ENCODE measurements around the gene NPBWR2.

NPBWR2 gene

GRCh38 chr20:64116541-64117431 is 9.4 kb upstream of the NPBWR2 start:
- DNase-seq: no peak

- DNase-seq: no peak
These were observed 8.7 kb upstream of the NPBWR2 start for GRCh38 chr20:64116016-64116415.

DNA sequence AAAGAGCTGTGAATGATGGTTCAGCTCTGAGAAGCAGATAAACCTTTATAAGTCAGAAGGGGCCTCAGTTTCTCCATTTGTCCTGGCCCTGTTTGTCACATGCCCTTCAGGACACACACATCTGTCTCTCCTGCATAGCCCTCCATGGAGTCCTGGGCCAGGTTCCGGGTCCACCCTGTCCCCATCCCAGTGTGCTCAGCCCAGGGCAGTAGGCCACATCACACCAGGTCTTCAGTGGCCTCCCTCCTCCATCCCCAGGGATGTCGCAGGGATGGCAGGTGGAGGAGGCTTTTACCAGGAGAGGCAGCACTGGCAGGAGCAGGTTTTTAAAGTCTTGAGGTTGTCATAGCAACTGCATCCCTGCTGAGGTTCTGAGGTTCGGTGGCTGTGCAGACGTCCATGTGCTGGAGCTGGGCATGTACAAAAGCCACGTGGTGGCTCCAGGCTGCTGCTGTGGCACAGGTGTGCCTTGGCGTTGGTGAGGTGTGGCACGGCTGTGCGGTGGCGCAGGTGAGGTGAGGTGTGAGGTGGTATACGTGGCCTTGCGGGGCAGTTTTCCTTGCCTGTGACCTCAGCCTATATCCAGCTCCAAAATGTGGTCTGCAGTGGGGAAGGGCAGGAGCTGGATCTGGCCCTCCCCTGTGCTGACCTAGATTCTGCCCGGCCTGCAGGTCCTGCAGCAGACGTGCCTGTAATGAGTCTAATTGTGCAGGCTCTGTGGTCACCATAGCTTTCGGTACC is 8.0 kb upstream of the NPBWR2 start:
- peak; percentile 20 for DNase-seq

DNA sequence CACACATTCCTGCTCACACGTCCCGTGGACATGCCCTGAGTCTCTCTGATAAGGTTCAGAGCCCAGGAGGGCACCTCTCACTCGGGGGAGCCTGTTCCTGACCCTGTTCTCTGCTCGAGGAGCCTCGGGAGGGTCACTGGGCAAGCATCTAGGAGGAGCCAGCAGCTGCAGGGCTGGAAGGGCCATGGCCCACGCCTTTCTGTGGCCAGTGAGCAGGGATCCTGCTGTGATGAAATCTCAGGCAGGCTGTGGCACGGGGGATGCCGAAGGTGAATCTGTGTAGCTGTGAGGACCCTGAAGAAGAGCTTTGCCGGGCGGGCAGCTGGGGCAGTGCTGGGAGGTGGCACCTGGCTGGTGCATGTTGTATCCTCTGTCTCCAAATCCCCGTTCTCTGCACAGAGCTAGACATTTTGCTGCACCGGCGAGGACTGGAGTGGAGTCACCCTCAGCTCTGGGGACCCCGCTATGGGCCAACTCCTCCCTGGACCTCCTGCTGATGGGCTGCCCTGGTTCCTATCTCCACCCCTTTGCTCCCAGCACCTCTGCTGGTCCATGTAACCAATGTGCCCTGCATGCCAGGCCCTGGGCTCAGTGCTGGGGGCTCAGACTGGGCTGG is 7.1 kb upstream of the NPBWR2 start:
- no peak for DNase-seq

GRCh38 chr20:64113796-64114355 is 6.5 kb upstream of the NPBWR2 start:
- no peak for DNase-seq

DNA sequence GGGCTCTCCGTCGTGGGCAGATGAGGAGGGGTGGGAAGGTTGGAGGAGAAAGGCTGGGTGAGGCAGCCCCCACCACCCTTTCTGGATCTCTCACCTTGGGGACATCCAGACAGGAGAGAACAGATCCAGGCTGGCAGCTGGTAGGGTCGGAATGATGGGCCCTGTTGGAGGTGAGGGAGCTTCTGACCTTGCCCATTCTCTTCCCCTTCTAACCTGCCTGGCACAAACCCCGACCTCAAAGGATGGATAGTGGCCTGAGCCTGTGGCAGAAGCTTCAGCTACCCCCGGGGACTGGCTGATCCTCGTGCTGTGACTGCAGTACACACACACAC is 6.0 kb upstream of the NPBWR2 start:
- no peak for DNase-seq

GRCh38 chr20:64112691-64113443 is 5.5 kb upstream of the NPBWR2 start:
- no peak for DNase-seq

- no peak for DNase-seq
These were observed 4.7 kb upstream of the NPBWR2 start for GRCh38 chr20:64111841-64112641.

DNA sequence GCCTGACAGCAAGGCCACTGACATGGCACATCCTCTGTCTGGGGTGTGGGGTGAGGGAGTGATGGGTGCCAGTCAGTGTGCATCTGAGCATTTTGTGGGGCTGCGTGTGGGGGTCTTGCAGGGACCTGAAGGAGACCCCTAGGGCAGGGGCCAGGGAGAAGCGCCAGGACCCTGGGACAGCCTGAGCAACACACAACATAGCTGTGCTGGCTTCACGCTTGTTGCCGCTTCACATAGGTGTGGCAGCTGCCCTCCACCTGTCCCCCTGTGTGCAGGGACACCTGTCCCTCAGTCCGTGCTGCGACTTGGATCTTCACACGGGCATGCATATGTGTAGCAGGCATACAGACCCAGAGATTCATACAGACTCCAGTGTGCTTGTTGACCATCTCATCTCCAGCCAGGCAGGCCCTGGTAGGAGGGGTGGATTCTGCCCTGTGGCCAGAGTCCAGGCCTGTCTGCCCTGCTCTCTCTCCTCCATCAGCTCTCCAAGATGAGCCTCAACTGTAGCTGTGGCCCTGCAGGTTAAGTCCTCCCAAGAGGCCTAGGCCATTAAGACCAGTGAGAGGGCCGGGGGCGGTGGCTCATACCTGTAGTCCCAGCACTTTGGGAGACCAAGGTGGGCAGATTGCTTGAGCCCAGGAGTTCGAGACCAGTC is 3.2 kb upstream of the NPBWR2 start:
- DNase-seq: no peak

DNA sequence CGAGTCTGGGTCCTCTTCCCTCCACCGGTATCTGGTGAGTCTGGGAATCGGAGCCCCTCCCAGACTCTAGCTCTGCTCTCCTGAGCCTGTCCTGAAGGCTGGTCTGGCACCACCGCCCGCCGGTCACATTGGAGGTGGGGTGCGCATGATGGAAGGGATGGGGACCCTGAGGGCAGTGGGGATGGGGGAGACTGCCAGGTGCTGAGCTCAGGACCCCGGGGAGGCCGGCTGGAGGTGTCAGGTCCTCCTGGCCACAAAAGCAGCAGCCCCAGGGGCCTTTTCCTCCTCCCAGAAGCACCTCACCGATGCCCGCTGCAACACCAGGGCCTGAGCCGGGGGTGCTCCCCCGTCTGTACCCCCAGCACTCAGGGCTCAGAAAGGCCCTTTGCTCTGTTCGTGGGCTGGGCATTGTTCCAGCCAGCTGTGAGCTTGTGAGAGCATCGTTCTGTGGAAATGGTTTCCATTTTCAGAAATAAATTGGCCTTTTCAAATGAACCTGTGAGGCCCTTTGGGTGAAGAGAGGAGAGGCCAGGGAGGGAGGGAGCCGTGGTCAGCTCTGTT is 2.5 kb upstream of the NPBWR2 start:
- no peak for DNase-seq

DNA sequence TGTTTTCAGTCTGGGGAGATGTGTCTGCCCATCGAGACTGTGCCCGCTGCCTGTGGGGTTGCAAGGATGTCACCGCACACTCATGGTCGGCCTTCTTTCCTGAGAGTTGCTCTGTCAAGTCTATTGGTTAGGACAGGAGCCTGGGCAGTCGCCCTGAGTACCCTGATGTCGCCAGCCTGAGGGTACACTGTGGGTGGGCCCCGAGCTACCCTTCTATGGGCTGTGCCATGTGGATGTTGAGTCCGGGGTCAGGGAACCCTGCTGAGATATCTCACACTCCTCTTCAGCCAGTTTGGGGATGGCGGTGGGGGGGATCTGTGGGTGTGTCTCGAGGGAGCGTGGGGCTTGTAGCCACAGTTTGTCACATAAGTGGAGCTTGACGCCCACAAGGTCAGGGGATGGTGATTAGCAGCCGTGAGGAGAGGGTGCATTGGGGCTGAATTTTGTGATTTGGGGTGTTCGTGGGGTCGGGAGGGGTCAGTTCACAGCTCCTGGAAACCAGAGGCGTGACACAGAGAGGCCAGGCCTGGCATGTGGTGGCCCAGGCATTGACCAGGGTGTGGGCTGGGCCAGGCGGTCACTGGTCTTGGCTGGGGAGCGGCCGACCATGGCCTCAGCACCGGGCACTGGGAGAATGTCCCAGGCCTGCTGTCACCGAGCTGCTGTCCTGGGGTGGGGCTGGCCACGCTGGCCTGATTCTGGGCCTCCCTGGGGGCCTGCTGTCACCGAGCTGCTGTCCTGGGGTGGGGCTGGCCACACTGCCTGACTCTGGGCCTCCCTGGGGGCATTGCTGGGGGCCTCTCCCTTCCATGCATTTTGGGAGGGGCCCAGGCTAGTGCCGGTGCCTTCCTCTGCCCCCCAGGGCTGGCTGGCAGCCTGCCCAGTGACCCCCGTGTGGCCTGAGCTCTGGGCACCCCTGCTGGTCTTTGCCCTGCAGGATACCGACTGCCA is 1.6 kb upstream of the NPBWR2 start:
- DNase-seq: no peak

GRCh38 chr20:64107736-64108457 is 532 bp upstream of the NPBWR2 start:
- no peak for DNase-seq

DNA sequence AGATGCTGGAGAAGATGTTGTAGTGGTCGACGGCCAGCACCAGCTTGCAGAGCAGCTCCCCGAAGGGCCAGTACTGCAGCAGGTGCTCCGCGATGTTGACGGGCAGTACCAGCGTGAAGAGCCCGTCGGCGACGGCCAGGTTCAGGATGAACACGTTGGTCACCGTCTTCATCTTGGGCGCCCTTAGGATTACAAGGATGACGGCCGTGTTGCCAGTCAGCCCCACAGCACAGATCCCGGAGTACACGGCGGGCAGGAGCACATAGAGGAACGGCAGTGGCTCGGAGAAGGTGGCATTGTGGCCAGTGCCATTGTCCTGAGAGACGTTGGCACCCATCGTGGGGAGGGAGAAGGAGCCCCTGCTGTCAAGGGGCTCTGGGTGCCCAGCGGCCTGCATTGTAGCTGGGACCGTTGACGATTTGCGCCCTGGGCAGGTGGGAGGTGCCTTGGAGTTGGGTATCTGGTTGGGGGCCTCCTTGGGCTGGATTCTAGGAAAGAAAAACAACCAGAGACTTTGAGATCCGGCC is 867 bp downstream of the NPBWR2 start:
- DNase-seq: no peak

DNA sequence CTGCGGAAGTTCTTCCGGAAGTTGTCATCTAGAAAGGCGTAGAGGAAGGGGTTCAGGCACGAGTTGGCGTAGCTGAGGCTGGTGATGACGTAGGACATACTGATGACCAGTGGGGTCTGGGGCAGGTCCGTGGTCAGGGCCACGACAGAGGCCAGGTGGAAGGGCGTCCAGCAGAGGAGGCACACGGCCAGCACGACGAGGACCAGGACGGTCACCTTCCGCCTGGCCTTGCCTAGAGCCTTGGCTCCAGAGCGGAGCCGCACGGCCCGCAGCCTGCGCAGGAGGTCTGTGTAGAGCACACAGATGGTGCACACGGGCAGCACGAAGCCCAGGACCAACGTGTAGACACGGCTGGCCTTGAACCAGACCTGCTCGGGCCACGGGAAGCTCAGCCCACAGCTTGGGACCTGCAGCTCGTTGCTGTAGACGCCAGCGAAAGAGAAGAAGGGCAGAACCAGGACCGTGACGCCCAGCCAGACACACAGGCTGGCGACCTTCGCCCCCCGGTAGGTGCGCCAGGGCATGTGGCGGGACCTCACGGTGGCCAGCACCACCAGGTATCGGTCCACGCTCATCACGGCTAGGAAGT is 1.4 kb downstream of the NPBWR2 start:
- no peak for DNase-seq

- no peak for DNase-seq
These were observed 2.5 kb downstream of the NPBWR2 start for GRCh38 chr20:64104667-64105451.

DNA sequence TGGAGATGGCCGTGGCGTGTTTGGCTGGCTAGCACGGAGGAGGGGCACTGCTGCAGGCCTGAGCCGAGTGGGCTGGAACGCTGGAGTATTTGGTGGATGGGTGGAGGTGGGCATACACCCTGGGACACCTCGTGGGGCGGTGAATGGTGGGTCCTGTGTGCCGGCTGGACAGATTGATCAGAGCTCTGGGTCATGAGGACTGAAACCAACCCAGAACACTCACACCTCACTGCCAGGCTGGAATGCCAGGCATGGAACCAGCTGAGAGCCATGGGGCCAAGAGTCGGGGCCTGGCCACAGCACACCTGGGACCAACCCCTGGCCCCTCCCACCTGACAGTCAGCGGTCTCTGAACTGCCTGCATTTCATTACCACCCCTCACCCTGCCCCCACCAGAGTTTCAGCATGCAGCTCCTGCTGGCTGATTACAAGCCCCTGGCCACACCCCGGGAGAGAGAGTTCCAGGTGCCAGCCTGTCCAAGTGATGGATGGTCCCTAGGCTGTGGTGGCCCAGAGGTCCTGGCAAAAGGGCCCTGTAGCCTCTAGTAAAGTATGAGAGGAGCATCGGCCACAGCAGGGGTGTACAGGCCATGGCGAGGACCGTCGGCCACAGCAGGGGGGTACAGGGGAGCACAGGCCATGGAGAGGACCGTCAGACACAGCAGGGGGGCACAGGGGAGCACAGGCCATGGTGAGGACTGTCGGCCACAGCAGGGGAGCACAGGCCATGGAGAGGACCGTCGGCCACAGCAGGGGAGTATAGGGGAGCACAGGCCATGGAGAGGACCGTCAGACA is 3.3 kb downstream of the NPBWR2 start:
- DNase-seq: no peak
